IPS-NIHi7 (cell line): ENCODE results near the gene ADGRD1.

Experiments
- DNase-seq: peaks from one replicate; pipeline ENCODE4 v3.0.0; 2012; ENCODE audit warnings: mixed read lengths; ENCODE audit errors: extremely low spot score

ADGRD1 gene

DNA sequence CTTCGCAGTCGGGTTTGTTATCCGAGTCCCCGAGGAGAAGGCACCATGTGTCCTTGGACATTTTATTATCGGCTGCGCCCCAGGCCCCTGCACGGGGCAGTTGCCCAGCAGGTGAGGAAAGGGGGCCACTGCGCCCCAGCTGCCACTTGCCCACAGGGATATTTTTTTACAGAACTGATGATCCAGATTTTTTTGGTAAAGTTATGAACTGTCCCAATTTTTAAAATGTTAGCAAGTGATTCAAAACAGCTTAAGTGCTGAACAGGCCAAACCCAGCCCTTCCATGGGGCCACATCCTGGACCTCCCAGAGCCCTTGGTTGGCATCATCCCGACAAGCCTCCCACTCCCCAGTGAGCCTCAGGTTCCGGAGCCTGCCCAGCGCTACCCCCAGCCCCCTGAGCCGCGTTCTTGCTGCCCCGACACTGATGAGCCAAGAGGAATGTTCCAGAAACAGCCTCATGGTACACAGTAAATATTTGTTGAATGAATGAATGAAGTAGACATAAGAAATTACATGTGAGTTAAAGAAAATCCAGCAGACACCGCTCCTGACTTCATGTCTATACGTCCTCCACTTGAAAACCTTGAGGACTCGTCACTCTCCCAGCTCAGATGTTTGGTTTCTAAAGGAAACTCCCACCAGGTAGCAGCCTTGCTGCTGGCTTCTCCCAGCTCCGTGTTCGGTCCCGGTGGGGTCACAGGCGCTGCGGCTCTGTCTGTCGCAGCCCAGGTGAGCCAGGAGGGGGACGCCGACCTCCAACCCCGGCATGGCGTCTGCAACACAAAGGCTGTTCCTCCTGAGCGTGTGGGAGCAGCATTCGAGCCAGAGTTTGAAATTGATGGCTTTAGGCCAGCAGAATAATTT lies 88.5 kb downstream of the ADGRD1 start:
- no peak for DNase-seq

DNA sequence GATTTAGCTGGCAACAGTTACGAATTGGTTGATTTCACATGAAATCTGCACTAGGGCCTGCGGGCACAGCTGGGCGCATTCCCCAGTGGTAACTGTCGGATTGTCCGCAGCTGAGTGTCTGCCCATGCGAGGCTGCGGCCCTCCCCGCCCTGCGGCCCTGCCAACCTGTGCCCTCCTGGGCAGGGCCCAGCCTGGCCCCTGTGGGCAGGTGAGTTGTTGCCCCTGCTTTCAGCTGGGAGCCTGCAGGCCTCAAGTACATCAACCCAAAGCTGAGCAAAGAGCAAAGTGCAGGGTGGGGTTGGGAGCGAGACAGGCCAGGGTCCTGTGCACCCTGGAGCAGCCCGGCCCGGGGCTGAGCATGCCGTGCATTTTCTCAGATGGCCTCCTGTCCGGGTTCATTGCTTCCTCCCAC lies 89.1 kb downstream of the ADGRD1 start:
- no peak for DNase-seq

DNA sequence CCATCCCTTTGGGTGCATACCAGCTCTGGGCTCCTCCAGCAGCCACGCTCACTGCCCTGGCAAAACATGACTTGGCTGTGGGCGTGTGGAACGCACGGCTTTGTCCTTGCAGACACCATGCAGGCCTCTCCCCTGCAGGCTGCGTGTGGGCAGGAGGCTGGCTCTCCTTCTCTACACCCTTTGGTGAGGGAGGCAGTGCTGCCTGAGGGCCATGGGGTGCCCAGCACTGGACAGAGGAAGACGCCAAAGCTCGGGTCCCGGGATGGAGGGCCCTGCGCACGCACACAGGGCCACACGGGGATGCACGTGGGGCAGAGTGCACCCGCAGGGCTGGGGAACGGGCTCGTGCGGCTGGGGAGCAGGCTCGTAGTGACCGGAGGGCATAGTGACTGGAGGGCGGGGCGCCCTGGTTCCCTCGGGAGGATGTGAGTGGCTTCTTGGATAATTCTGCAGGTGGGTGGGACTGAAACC lies 89.7 kb downstream of the ADGRD1 start:
- no peak for DNase-seq

DNA sequence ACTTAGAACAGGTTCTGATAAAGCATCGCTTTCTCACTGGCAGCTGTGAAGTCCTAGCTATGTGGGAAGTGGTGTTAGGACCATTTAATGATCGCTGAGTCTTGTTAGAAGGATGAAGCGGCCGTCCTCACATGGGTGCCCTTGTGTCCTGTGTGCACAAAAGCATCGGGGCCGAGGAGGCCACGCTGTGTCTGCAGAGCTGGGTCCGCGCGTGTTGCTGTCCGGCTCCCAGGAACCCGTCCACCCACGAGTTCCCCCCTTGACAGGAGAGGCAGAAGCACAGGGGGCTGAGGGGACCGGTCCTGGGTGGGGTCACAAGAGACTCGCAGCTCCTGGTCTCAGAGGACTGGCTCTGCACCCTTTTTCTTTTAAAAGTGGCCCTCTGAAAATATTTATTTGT lies 90.4 kb downstream of the ADGRD1 start:
- no peak for DNase-seq

- DNase-seq, result no peak
These were observed 91.2 kb downstream of the ADGRD1 start for GRCh38 chr12:131044760-131045381.

DNA sequence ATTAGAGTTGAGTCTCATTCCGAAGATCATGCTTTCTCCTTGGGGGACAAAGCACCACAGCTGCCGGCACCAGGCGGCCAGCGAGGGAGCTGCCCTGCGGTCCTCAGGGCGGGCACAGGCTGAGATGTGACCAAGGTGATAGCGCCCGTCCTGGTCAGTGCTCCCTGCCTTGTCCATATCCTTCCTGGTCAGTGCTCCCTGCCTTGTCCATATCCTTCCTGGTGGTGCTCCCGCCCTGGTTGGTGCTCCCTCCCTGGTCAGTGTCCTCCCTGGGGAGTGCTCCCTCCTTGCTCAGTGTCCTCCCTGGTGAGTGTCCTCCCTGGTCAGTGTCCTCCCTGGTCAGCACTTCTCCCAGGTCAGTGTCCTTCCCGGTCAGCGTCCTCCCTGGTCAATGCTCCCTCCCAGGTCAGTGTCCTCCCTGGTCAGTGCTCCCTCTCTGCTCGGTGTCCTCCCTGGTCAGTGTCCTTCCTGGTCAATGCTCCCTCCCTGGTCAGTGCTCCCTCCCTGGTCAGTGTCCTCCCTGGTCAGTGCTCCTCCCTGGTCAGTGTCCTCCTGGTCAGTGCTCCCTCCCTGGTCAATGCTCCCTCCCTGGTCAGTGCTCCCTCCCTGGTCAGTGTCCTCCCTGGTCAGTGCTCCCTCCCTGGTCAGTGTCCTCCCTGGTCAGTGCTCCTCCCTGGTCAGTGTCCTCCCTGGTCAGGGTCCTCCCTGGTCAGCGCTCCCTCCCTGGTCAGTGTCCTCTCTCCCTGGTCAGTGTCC lies 92.2 kb downstream of the ADGRD1 start:
- DNase-seq, result no peak

GRCh38 chr12:131046813-131047788 lies 93.4 kb downstream of the ADGRD1 start:
- DNase-seq, result no peak

DNA sequence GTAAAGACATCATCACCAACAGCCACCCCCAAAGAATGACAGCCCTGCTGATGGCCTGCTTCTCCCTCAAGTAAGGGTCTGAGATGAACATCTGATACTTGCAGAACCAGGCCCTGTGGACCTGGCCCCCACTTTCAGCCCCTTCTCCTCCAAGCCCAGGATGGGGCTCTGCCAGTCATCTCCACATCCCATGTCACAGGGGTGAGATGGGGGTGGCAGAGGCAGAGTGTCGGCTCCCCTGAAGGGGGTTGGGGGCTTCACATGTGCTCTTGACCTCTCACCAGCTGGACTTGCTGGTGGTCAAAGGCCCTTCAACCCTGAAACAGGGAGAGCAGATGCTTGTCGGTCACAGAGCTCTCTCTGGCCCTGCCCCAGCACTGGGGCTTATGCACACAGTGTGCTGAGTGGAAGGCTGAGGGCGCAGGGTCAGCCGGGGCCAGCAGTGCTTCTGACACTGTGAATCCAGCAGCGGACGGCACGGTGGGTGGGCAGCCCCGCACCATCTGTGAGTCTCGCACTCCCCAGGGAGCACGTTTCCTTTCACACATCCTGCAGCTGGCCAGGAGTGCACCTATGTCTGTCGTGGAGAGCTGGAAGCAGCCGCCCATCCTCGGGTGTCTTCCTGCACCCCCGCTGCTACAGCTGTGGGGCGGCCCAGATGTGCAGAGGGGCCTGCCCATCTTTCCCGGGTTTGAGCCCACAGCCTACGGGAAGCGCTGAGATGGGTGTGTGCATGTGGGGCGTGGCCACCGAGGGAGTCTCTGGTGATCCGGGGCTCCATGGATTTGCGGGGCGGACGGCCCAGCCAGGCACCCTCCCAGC lies 94.3 kb downstream of the ADGRD1 start:
- DNase-seq, result no peak

DNA sequence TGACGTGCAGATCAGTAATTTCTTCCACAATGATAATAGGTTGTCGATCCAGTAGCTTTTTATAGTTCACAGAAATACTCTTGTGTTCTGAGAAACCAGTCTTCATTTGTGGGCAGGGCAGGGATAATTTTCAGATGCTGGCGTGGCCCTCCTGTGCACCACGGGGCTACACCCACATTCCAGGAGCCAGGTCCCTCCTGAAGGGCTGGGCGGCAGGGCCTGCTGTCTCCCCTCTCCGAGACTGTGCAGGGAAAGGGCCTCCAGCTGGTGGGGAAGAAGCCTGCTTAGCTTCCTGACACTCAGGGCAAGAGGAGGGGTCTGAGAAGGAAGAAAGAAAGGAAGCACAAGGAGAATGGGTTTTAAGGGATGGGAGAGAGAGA lies 94.9 kb downstream of the ADGRD1 start:
- no peak for DNase-seq

GRCh38 chr12:131049002-131049401 lies 95.3 kb downstream of the ADGRD1 start:
- DNase-seq, result no peak

DNA sequence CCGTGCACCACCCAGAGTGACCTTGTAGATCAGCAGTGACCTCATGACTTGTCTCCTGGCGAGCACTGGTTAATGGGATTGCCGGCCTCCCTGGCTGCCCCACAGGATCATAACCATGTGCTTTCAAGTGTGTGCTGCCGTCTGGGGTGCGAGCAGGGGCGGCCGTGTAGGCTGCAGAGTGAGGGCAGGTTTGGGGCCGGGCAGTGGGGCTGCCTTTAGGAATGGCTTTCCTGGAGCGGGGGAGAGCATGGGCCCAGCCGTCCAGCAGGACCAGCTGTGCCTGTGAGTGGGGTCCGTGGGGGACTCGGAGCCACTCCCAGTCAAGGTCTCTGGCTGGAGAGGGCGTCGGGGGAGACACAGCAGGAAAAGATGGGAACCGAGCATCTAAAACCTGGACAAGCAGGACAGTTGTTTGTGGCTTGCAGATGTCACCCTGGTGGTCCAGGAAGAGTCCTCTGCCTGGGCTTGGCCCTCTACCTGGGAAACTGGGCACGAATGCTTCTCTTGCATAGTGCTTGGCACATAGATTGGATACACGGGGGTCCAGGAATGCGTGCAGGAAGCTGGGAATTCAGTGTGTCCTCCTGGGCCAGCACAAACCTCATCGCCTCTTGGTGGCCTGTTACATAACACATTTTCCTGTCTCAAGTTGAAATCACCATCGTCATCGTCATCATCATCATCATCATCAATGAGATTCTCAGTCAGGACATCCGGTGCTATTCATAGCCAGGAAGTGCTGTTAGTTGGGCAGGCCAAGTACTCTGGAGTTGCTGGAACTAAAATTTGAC lies 96.0 kb downstream of the ADGRD1 start:
- DNase-seq, result no peak

DNA sequence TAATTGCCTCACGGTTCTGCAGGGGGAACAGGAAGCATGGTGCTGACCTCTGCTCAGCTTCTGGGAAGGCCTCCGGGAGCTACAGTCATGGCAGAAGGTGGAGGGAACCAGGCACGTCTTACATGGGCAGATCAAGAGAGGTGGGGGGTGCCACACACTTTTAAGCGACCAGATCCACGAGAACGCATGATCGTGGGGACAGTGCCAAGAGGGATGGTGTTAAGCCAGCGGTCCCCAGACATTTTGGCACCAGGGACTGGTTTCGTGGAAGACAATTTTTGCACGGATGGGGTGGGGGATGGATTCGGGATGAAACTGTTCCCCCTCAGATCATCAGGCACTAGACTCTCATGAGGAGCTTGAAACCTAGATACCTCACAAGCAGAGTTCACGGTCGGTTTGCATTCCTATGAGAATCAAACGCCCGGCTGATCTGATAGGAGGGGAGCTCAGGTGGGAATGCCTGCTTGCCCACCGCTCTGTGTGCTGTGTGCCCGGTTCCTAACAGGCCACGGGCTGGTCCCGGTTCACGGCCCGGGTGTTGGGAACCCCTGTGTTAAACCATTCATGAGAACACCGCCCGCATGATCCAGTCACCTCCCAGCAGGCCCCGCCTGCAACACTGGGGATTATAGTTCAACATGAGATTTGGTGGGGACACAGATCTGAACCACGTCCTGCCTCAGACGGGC lies 96.9 kb downstream of the ADGRD1 start:
- no peak for DNase-seq

GRCh38 chr12:131051155-131051473 lies 97.4 kb downstream of the ADGRD1 start:
- DNase-seq, result no peak

GRCh38 chr12:131052063-131052781 lies 98.5 kb downstream of the ADGRD1 start:
- no peak for DNase-seq

- DNase-seq, result no peak
These were observed 99.2 kb downstream of the ADGRD1 start for GRCh38 chr12:131052929-131053328.

DNA sequence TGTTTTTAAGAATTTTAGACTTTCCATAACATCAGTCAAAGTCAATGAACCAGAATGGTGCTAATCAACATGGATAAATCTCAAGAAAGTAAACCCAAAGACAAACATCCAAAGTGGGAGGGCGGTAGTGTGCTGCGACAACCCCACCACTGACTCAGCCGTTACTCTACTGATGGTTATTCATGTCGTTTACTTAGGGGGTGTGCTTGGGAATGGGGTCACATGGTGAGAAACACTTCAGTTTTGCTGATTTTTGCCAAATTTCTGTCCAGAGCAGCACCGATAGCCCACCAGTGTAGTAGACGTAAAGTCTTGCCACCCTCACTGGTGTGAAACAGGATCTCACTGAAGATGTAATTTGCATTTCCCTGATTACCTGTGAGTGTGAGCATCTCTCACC lies 99.9 kb downstream of the ADGRD1 start:
- DNase-seq, result no peak

DNA sequence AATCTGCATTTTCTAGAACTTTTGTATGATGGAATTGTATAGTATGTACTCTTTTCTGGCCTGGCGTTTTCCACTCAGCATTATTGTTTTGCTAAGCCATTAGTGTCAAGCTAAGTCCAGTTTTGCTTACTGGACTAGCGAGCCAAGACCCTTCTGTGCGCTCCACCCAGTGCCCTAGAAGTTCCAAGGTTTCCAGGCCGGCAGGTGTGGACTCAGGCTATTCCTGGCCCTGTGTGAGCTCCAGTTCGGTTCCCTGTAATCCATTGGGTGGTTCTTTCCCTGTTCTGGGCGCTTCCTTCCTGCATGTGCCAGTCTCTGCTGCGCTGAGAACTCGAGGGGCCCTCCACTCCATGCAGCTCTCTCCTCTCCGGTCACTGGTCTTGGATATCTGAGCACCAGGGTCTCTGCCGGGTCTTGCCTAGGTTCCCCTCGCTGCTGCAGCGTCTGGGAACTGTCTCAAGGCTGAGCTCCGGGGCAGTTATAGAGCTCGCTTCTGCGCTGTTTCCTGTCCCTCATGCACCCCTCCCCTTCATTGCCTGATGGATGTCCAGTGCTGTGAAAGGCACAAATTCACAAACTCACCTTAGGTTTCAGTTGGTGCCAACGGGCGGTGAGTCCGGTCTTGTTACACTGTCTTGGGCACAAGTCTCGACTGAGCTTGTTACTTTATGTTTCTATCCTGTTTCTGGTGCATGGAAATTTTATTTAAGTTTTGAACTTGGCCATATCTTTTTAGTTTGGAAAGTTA lies 100.8 kb downstream of the ADGRD1 start:
- no peak for DNase-seq

DNA sequence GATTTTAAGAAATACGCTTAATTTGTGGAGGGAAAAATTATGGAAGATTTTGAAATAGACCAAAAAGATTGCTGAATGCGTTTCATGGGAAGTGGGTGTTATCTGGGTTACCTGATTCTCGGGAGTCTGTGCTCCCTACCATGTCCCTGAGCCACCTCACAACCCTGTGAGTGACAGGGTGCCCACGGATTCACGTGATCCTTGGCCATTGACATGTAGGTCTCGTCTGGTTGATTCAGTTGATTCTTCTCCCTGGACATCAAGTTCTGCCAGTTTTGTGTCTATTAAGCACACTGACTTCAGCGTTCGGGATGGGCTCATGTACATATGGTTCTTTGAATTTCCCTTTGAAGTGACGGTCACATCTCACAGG lies 101.4 kb downstream of the ADGRD1 start:
- DNase-seq, result no peak
